Measurements from ENCODE around the gene GRIN2A. TPM values are rescaled to one million over a fixed set of nuclear protein-coding genes. Genes with fewer than 3 reads are reported as not detected.

The GRIN2A gene
- total and polyA plus RNA-seq, 2 of the 8 experiments (the other 6 are each of a cell fraction or from before 2014, with no cell fraction given): 0.18 to 1.8 TPM

DNA sequence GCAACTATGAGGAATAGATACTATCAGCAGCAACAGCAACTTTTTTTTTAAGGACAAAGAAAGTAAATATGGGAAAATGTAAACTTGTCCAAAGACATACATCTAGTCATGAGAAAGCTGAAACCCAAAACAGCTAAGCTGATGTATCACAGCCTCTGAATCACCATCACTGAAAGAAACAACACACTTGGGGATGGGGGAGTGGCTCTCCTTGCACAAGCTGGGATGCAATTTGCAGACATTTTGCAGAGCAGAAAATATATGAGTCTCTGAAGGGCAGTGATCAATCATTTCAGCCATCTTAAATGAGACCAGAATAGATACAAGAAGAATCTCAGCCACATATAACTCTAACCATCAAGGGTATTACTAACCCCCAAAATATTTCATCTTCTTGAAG is 79.1 kb downstream of the GRIN2A start (continued):
- TF ChIP-seq CTBP2 (IDR thresholded peaks at IDR 0.05; ENCODE audit: borderline replicate concordance, insufficient read depth, insufficient read length, low read length): no peak
